C4-2B (cell line): ENCODE measurements around the gene SNX27.

ENCODE experiments used
- CTCF ChIP-seq: fragments of 450-650 bp; conservative IDR thresholded peaks from 2 replicates; pipeline ENCODE4 v1.5.1; 2017; ENCODE audit warnings: mild to moderate bottlenecking
- ZFX ChIP-seq: fragments of 450-650 bp; IDR thresholded peaks from 2 replicates; pipeline ENCODE4 v1.6.1; 2017

GRCh38 chr1:151718666-151719065, 106.8 kb downstream of the SNX27 start:
- TF ChIP-seq CTCF (no peak), ZFX (no peak)
